HepG2 (cell line): ENCODE data around the gene BET1. TPM values are rescaled to one million over a fixed set of nuclear protein-coding genes. Genes with fewer than 3 reads are reported as not detected.

ENCODE experiments used
- ATAC-seq: fragments of 200-7000 bp; cut with Tn5 transposase; 3 replicates; pipeline ENCODE4 v1.9.1; 2020; ENCODE audit warnings: mild to moderate bottlenecking, moderate library complexity
- BruUV-seq: library from RNA; stranded (reverse); fragments of 400-500 nt; replicated peaks from 2 replicates; lab custom pipeline; 2021; lab: Mats Ljungman, UMichigan
- CTCF ChIA-PET: fragments of 300-600 bp; formaldehyde crosslinking; extraction: SDS; loops from one replicate; lab custom pipeline; 2021; ENCODE audit warnings: low total read pairs, inconsistent platforms, low intra/inter-chr PET ratio; lab: Yijun Ruan, JAX
- POLR2A ChIA-PET: fragments of 350-600 bp; sonication (Branson Sonifier 250); formaldehyde crosslinking; loops from one replicate; lab custom pipeline; 2020; ENCODE audit warnings: antibody characterized with exemption, inconsistent platforms; lab: Yijun Ruan, JAX
- DNase-seq: peaks from one replicate; pipeline ENCODE4 v3.0.0-alpha.2; 2015; ENCODE audit warnings: low spot score
- FAIRE-seq: peaks from 3 replicates; lab custom pipeline; 2011; peaks lifted over from hg19 to GRCh38; lab: Jason Lieb, UNC
- H2AFZ ChIP-seq: one replicate; pipeline ENCODE4 v1.6.1; 2011; ENCODE audit warnings: low read length, inconsistent platforms
- H3K27ac ChIP-seq: fragments of 300-600 bp; 3 replicates; pipeline ENCODE4 v1.8.0; 2011; ENCODE audit warnings: mixed run types, mild to moderate bottlenecking, mixed read lengths, low read length, inconsistent platforms; ENCODE audit not compliant: insufficient read depth; ENCODE audit errors: extremely low read length
- H3K27me3 ChIP-seq, 2 experiments: fragments of 200-600 bp in 1 of 2; 2 replicates in 1 of 2; 3 replicates in 1 of 2; pipeline versions ENCODE4 v1.6.0 to v1.8.0; 2011; ENCODE audit warnings: low read length in 2 of 2, mild to moderate bottlenecking in 2 of 2, moderate library complexity in 2 of 2, inconsistent platforms in 1 of 2; ENCODE audit not compliant: insufficient read depth in 2 of 2, control insufficient read depth in 1 of 2
- H3K36me3 ChIP-seq, 2 experiments: fragments of 200-600 bp in 1 of 2; replicated peaks in 1 of 2; 2 replicates in 1 of 2; 3 replicates in 1 of 2; pipeline versions ENCODE4 v1.5.1 to v1.8.0; 2011; ENCODE audit warnings: low read length in 2 of 2, inconsistent platforms in 1 of 2; ENCODE audit not compliant: insufficient read depth in 2 of 2, control insufficient read depth in 1 of 2
- H3K4me1 ChIP-seq: 2 replicates; pipeline ENCODE4 v1.5.1; 2012; ENCODE audit warnings: low read length, inconsistent platforms; ENCODE audit not compliant: insufficient read depth
- H3K4me2 ChIP-seq: 2 replicates; pipeline ENCODE4 v1.6.0; 2011; ENCODE audit warnings: low read depth, low read length, inconsistent platforms
- H3K4me3 ChIP-seq, 3 experiments: fragments of 200-600 bp in 1 of 3; sonication (generic), shearing (Covaris generic) in 1 of 3; replicated peaks in 1 of 3; 2 replicates each; pipeline ENCODE4 v1.5.1; 2011 to 2016; ENCODE audit warnings: low read length in 3 of 3, inconsistent platforms in 2 of 3, low read depth in 2 of 3, mild to moderate bottlenecking in 2 of 3, control low read depth in 1 of 3, mixed read lengths in 1 of 3; ENCODE audit not compliant: insufficient read depth in 1 of 3
- H3K79me2 ChIP-seq: one replicate; pipeline ENCODE4 v1.6.1; 2011; ENCODE audit warnings: low read length, inconsistent platforms; ENCODE audit not compliant: insufficient read depth
- H3K9ac ChIP-seq: 2 replicates; pipeline ENCODE4 v1.6.0; 2011; ENCODE audit warnings: mild to moderate bottlenecking, low read depth, low read length, inconsistent platforms; ENCODE audit not compliant: insufficient read depth
- H3K9me3 ChIP-seq: 2 replicates; pipeline ENCODE4 v1.5.1; 2012; ENCODE audit warnings: mild to moderate bottlenecking, low read length
- H4K20me1 ChIP-seq: 2 replicates; pipeline ENCODE4 v1.6.0; 2011; ENCODE audit warnings: inconsistent platforms, mild to moderate bottlenecking, low read length, moderate library complexity; ENCODE audit not compliant: insufficient read depth
- FOSL2 ChIP-seq: sonication (generic); formaldehyde crosslinking; IDR thresholded peaks from 2 replicates; pipeline ENCODE4 v1.4.0; 2020; ENCODE audit warnings: missing genetic modification reagents
- GPBP1L1 ChIP-seq: sonication (generic); formaldehyde crosslinking; IDR thresholded peaks from 2 replicates; pipeline ENCODE4 v1.5.0; 2020; ENCODE audit warnings: mild to moderate bottlenecking, missing genetic modification reagents
- HDAC2 ChIP-seq: sonication (generic); formaldehyde crosslinking; IDR thresholded peaks from 2 replicates; pipeline ENCODE4 v1.4.0; 2020; ENCODE audit warnings: missing genetic modification reagents
- MAF1 ChIP-seq: sonication (generic); formaldehyde crosslinking; IDR thresholded peaks from 2 replicates; pipeline ENCODE4 v1.5.0; 2020; ENCODE audit warnings: missing genetic modification reagents, borderline replicate concordance
- RFX1 ChIP-seq: fragments of 450-650 bp; IDR thresholded peaks from 2 replicates; pipeline ENCODE4 v1.6.1; 2017
- SAFB2 ChIP-seq: sonication (generic); formaldehyde crosslinking; IDR thresholded peaks from 2 replicates; pipeline ENCODE4 v1.5.1; 2020; ENCODE audit warnings: missing genetic modification reagents, low read depth, mild to moderate bottlenecking, borderline replicate concordance
- SP4 ChIP-seq: sonication (generic); formaldehyde crosslinking; IDR thresholded peaks from 2 replicates; pipeline ENCODE4 v1.8.1; 2023; ENCODE audit warnings: mild to moderate bottlenecking, missing genetic modification reagents
- THAP8 ChIP-seq: sonication (generic); formaldehyde crosslinking; IDR thresholded peaks from 2 replicates; pipeline ENCODE4 v1.5.1; 2020; ENCODE audit warnings: missing genetic modification reagents, mild to moderate bottlenecking, borderline replicate concordance
- ZFP1 ChIP-seq: IDR thresholded peaks from 2 replicates; pipeline ENCODE4 v1.6.1; 2016
- ZKSCAN1 ChIP-seq: fragments of 150-350 bp; IDR thresholded peaks from 2 replicates; pipeline ENCODE4 v1.6.1; 2014; ENCODE audit warnings: low read length
- ZNF496 ChIP-seq: sonication (generic); formaldehyde crosslinking; IDR thresholded peaks from 2 replicates; pipeline ENCODE4 v1.8.1; 2023; ENCODE audit warnings: mild to moderate bottlenecking, moderate library complexity, missing genetic modification reagents; ENCODE audit not compliant: insufficient replicate concordance
- ZNF530 ChIP-seq: sonication (generic); formaldehyde crosslinking; IDR thresholded peaks from 2 replicates; pipeline ENCODE4 v1.5.0; 2020; ENCODE audit warnings: low read depth, mild to moderate bottlenecking, missing genetic modification reagents
- ZNF572 ChIP-seq: sonication (generic); formaldehyde crosslinking; IDR thresholded peaks from 2 replicates; pipeline ENCODE4 v1.5.1; 2020; ENCODE audit warnings: mild to moderate bottlenecking, missing genetic modification reagents
- ZNF766 ChIP-seq: sonication (generic); formaldehyde crosslinking; IDR thresholded peaks from 2 replicates; pipeline ENCODE4 v1.5.0; 2020; ENCODE audit warnings: missing genetic modification reagents, borderline replicate concordance
- whole genome bisulfite sequencing: methylation state at CpG from one replicate; pipeline ENCODE4 v1.1.6; 2017; ENCODE audit warnings: low lambda C conversion rate; 5-methylcytosine and 5-hydroxymethylcytosine counted together
- in situ Hi-C: cut with HindIII; loops from 2 replicates; pipeline ENCODE4 v1.10.0; 2017; ENCODE audit warnings: low pct_unique_long_range_greater_than_20kb; ENCODE audit not compliant: extremely low pct_ligation_motif_present
- intact Hi-C: fragments of 100-400 bp; cut with micrococcal nuclease; formaldehyde crosslinking; loops from one replicate; pipeline ENCODE4 v1.10.0; 2022; ENCODE audit not compliant: unreplicated experiment
- polyA plus RNA-seq, 8 experiments: library from polyadenylated mRNA; depleted of rRNA in 3 of 8; stranded (reverse) in 7 of 8; unstranded in 1 of 8; fragments of >200 nt; fragmentation: Illumina TruSeq in 4 of 8; extraction: Trizol in 4 of 8; gene quantifications; 2 replicates each; pipeline versions ENCODE4 v1.2.1 to v1.2.3, GENCODE V29; 2011 to 2016; ENCODE audit warnings: low read depth in 4 of 8, missing spikeins in 1 of 8, mixed read lengths in 1 of 8; ENCODE audit not compliant: insufficient read depth in 1 of 8
- total RNA-seq, 5 experiments: library from RNA; depleted of rRNA; stranded (reverse); fragments of >200 nt; fragmentation: Illumina TruSeq; extraction: Trizol; gene quantifications; 2 replicates each; pipeline ENCODE4 v1.2.3, GENCODE V29; 2016; ENCODE audit warnings: low read depth in 1 of 5
- TF ChIP-seq, protein P1 (sequence below): sonication (generic); formaldehyde crosslinking; IDR thresholded peaks from 2 replicates; pipeline ENCODE4 v1.5.0; 2020; ENCODE audit warnings: missing genetic modification reagents, mild to moderate bottlenecking, borderline replicate concordance
- TF ChIP-seq, protein P2 (sequence below): sonication (generic); formaldehyde crosslinking; IDR thresholded peaks from 2 replicates; pipeline ENCODE4 v1.8.0; 2022; ENCODE audit warnings: missing genetic modification reagents, low read depth, mild to moderate bottlenecking, borderline replicate concordance

The BET1 gene
- total and polyA plus RNA-seq, 2 of the 13 experiments (the other 11 are each of a cell fraction or from before 2014, with no cell fraction given), result 23.8 to 33.7 TPM

GRCh38 chr7:94001396-94001795 is 2.8 kb downstream of the BET1 start:
- DNase-seq (no peak), ATAC-seq (no peak), FAIRE-seq (no peak)
- no peak overlapping the region for H3K4me3 ChIP-seq
- H4K20me1 ChIP-seq, result no peaks in the 10 kb centered on the region
- H3K36me3 ChIP-seq, result peaks cover 1 to 10% of the 10 kb centered on the region in 2 experiments; a peak in 2 of 5 replicates
- H2AFZ ChIP-seq, result no peak overlapping the region
- ChIA-PET CTCF (no interaction called here), POLR2A (no interaction called here)
- no peak overlapping the region for H3K4me2 ChIP-seq
- no peak overlapping the region for H3K9ac ChIP-seq
- in situ Hi-C loops (no loop called here), intact Hi-C loops (no loop called here)
- no TSS peak for BruUV-seq
- H3K27ac ChIP-seq, result no peak overlapping the region
- TF ChIP-seq SP4 (CRISPR knock-in tag), result no peak
- TF ChIP-seq ZNF530 (CRISPR knock-in tag), result no peak
- TF ChIP-seq ZNF766 (CRISPR knock-in tag), result no peak
- TF ChIP-seq, protein P1, sequence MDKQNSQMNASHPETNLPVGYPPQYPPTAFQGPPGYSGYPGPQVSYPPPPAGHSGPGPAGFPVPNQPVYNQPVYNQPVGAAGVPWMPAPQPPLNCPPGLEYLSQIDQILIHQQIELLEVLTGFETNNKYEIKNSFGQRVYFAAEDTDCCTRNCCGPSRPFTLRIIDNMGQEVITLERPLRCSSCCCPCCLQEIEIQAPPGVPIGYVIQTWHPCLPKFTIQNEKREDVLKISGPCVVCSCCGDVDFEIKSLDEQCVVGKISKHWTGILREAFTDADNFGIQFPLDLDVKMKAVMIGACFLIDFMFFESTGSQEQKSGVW, result no peak
- TF ChIP-seq ZNF496 (CRISPR knock-in tag), result no peak
- no peak for TF ChIP-seq RFX1
- peaks cover 0 to 3% of the 10 kb centered on the region in 2 experiments; a peak in 1 of 5 replicates for H3K27me3 ChIP-seq
- H3K9me3 ChIP-seq, result no peaks in the 10 kb centered on the region
- WGBS, result 100% methylated on average over 1 of the region's 1 CpG
- H3K4me1 ChIP-seq, result peaks cover 32% of the 10 kb centered on the region
- H3K79me2 ChIP-seq, result peaks cover 38% of the 10 kb centered on the region

- Histone ChIP-seq H3K4me3 (no peak overlapping the region), H3K4me2 (no peak overlapping the region), H3K27me3 (no peaks in the 10 kb centered on the region), H4K20me1 (no peaks in the 10 kb centered on the region), H3K9me3 (no peaks in the 10 kb centered on the region), H3K27ac (no peak overlapping the region), H3K36me3 (peaks cover 2 to 32% of the 10 kb centered on the region in 2 experiments; a peak in 3 of 5 replicates), H3K9ac (no peak overlapping the region), H2AFZ (no peak overlapping the region), H3K79me2 (peaks cover 27% of the 10 kb centered on the region), H3K4me1 (peaks cover 22% of the 10 kb centered on the region)
- in situ Hi-C loops, result no loop called here
- BruUV-seq, result no TSS peak
- ChIA-PET CTCF (no interaction called here), POLR2A (no interaction called here)
- ATAC-seq, result no peak
- no peak for FAIRE-seq
- DNase-seq, result no peak
- intact Hi-C loops, result no loop called here
- 100% methylated on average over 3 of the region's 3 CpGs for WGBS
- TF ChIP-seq MAF1 (CRISPR knock-in tag) (no peak), THAP8 (CRISPR knock-in tag) (no peak), ZFP1 (CRISPR knock-in tag) (no peak), SAFB2 (CRISPR knock-in tag) (no peak), HDAC2 (CRISPR knock-in tag) (no peak), ZNF572 (CRISPR knock-in tag) (no peak), ZKSCAN1 (no peak), GPBP1L1 (CRISPR knock-in tag) (no peak), FOSL2 (CRISPR knock-in tag) (no peak)
- TF ChIP-seq, protein P2, sequence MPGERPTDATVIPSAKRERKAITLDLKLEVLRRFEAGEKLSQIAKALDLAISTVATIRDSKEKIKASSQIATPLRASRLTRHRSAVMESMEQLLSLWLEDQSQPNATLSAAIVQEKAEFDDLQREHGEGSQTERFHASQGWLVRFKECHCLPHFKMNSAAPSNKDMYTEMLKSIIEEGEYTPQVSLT, result no peak
These were observed 6.3 kb downstream of the BET1 start for GRCh38 chr7:93997868-93998267.
